Measurements from ENCODE around the gene DAP3.
"Not testable (repeated sequence)": the region's sequence is repeated elsewhere in the genome, so short reads cannot be mapped to it uniquely, and the experiment has no call there.

- not testable (repeated sequence) for TF ChIP-seq CTCF (IDR thresholded peaks at IDR 0.05 in 4 of 5, conservative IDR thresholded peaks at IDR 0.05 in 1 of 5); POLR2A (IDR thresholded peaks at IDR 0.05)
These were observed 75.1 kb downstream of the DAP3 start for GRCh38 chr1:155763989-155764388.

Measured in gastrocnemius medialis (tissue), 4 donors.